IMR-90 (cell line): ENCODE measurements around the gene TYRO3. TPM values are rescaled to one million over a fixed set of nuclear protein-coding genes. Genes with fewer than 3 reads are reported as not detected.

Source experiments
- ATAC-seq: fragments of 200-7000 bp; cut with Tn5 transposase; 2 replicates; pipeline ENCODE4 v1.9.1; 2020; ENCODE audit warnings: low read depth, mild to moderate bottlenecking, moderate library complexity
- BruUV-seq: library from RNA; stranded (reverse); fragments of 400-500 nt; replicated peaks from 2 replicates; lab custom pipeline; 2021; lab: Mats Ljungman, UMichigan
- CTCF ChIA-PET: fragments of 300-600 bp; formaldehyde crosslinking; extraction: SDS; loops from one replicate; lab custom pipeline; 2021; ENCODE audit warnings: antibody characterized with exemption; lab: Yijun Ruan, JAX
- POLR2A ChIA-PET: fragments of 300-600 bp; sonication (Branson Sonifier 250); formaldehyde crosslinking; loops from one replicate; lab custom pipeline; 2022; ENCODE audit warnings: antibody characterized with exemption; ENCODE audit not compliant: unreplicated experiment; lab: Charles Lee
- DNase-seq: peaks from one replicate; pipeline ENCODE4 v3.0.0; 2013
- H2AFZ ChIP-seq: replicated peaks from 2 replicates; pipeline ENCODE3; 2013; ENCODE audit warnings: low read length, mild to moderate bottlenecking; ENCODE audit not compliant: poor library complexity
- H2AK5ac ChIP-seq: 2 replicates; pipeline ENCODE4 v1.6.1; 2013; ENCODE audit warnings: low read depth, low read length, inconsistent platforms
- H2AK9ac ChIP-seq: replicated peaks from 2 replicates; pipeline ENCODE3; 2013; ENCODE audit warnings: mild to moderate bottlenecking, low read depth, low read length, moderate library complexity; ENCODE audit not compliant: poor library complexity
- H2BK120ac ChIP-seq: 2 replicates; pipeline ENCODE4 v1.6.1; 2013; ENCODE audit warnings: low read depth, low read length, inconsistent platforms
- H2BK15ac ChIP-seq: 3 replicates; pipeline ENCODE4 v1.6.1; 2013; ENCODE audit warnings: low read depth, low read length, inconsistent platforms
- H2BK20ac ChIP-seq: 2 replicates; pipeline ENCODE4 v1.6.1; 2013; ENCODE audit warnings: low read depth, mild to moderate bottlenecking, inconsistent platforms, low read length, moderate library complexity
- H2BK5ac ChIP-seq: 2 replicates; pipeline ENCODE4 v1.6.1; 2013; ENCODE audit warnings: mild to moderate bottlenecking, low read depth, low read length, inconsistent platforms; ENCODE audit not compliant: poor library complexity, severe bottlenecking
- H3K14ac ChIP-seq: replicated peaks from 2 replicates; pipeline ENCODE4 v1.6.1; 2013; ENCODE audit warnings: low read depth, low read length, inconsistent platforms
- H3K18ac ChIP-seq: 2 replicates; pipeline ENCODE4 v1.6.1; 2013; ENCODE audit warnings: low read depth, low read length, control low read depth
- H3K23ac ChIP-seq: 2 replicates; pipeline ENCODE4 v1.6.1; 2013; ENCODE audit warnings: low read depth, low read length, inconsistent platforms
- H3K27ac ChIP-seq: 2 replicates; pipeline ENCODE4 v1.5.1; 2013; ENCODE audit warnings: mild to moderate bottlenecking, control low read depth, low read length; ENCODE audit not compliant: insufficient read depth
- H3K27me3 ChIP-seq: 2 replicates; pipeline ENCODE4 v1.6.1; 2013; ENCODE audit warnings: low read length; ENCODE audit not compliant: control insufficient read depth, insufficient read depth
- H3K36me3 ChIP-seq: 2 replicates; pipeline ENCODE4 v1.6.1; 2013; ENCODE audit warnings: low read length, mixed read lengths; ENCODE audit not compliant: control insufficient read depth, insufficient read depth
- H3K4ac ChIP-seq: 2 replicates; pipeline ENCODE4 v1.6.1; 2013; ENCODE audit warnings: low read depth, low read length, inconsistent platforms
- H3K4me1 ChIP-seq: 2 replicates; pipeline ENCODE4 v1.6.1; 2013; ENCODE audit warnings: low read length, mixed read lengths; ENCODE audit not compliant: control insufficient read depth, insufficient read depth
- H3K4me2 ChIP-seq: 2 replicates; pipeline ENCODE4 v1.6.1; 2013; ENCODE audit warnings: low read depth, mild to moderate bottlenecking, control low read depth, low read length, moderate library complexity
- H3K4me3 ChIP-seq: 2 replicates; pipeline ENCODE4 v1.5.1; 2013; ENCODE audit warnings: low read depth, mild to moderate bottlenecking, control low read depth, low read length, moderate library complexity; ENCODE audit not compliant: insufficient read depth
- H3K56ac ChIP-seq: 2 replicates; pipeline ENCODE4 v1.6.1; 2013; ENCODE audit warnings: low read length, inconsistent platforms; ENCODE audit not compliant: insufficient read depth; ENCODE audit errors: extremely low read depth
- H3K79me1 ChIP-seq, 2 experiments: 2 replicates each; pipeline ENCODE4 v1.6.1; 2013; ENCODE audit warnings: low read length in 2 of 2, inconsistent platforms in 1 of 2, low read depth in 1 of 2
- H3K9ac ChIP-seq: 2 replicates; pipeline ENCODE4 v1.6.1; 2013; ENCODE audit warnings: low read depth, low read length, control low read depth
- H3K9me1 ChIP-seq: 2 replicates; pipeline ENCODE4 v1.6.1; 2013; ENCODE audit warnings: low read length, inconsistent platforms; ENCODE audit not compliant: insufficient read depth
- H3K9me3 ChIP-seq: 2 replicates; pipeline ENCODE4 v1.6.1; 2013; ENCODE audit warnings: low read length; ENCODE audit not compliant: control insufficient read depth, insufficient read depth
- H4K20me1 ChIP-seq: 2 replicates; pipeline ENCODE4 v1.6.1; 2013; ENCODE audit warnings: low read length, inconsistent platforms; ENCODE audit not compliant: insufficient read depth
- H4K5ac ChIP-seq: 2 replicates; pipeline ENCODE4 v1.6.1; 2013; ENCODE audit warnings: mild to moderate bottlenecking, low read depth, low read length, control low read depth
- H4K8ac ChIP-seq, 2 experiments: 2 replicates each; pipeline ENCODE4 v1.6.1; 2013; ENCODE audit warnings: low read depth in 2 of 2, low read length in 2 of 2, control low read depth in 1 of 2, inconsistent platforms in 1 of 2
- H4K91ac ChIP-seq: 2 replicates; pipeline ENCODE4 v1.6.1; 2013; ENCODE audit warnings: low read depth, low read length, inconsistent platforms; ENCODE audit not compliant: insufficient read depth
- CEBPB ChIP-seq: IDR thresholded peaks from 2 replicates; pipeline ENCODE4 v1.6.1; 2012; ENCODE audit warnings: low read depth, low read length, improper control_type of control experiment
- CTCF ChIP-seq: conservative IDR thresholded peaks from 2 replicates; pipeline ENCODE4 v1.5.1; 2012; ENCODE audit warnings: mild to moderate bottlenecking, low read depth, low read length, improper control_type of control experiment
- ELK1 ChIP-seq: fragments of 150-350 bp; IDR thresholded peaks from 2 replicates; pipeline ENCODE4 v1.6.1; 2016; ENCODE audit warnings: low read depth, mild to moderate bottlenecking, low read length, moderate library complexity, borderline replicate concordance
- FOS ChIP-seq: fragments of 150-350 bp; IDR thresholded peaks from 2 replicates; pipeline ENCODE4 v1.6.1; 2016; ENCODE audit warnings: low read depth, low read length
- MAFK ChIP-seq: IDR thresholded peaks from 2 replicates; pipeline ENCODE4 v1.6.1; 2012; ENCODE audit warnings: low read depth, low read length, improper control_type of control experiment
- MAZ ChIP-seq: IDR thresholded peaks from 2 replicates; pipeline ENCODE4 v1.6.1; 2012; ENCODE audit warnings: low read depth, mild to moderate bottlenecking, low read length, improper control_type of control experiment, moderate library complexity, borderline replicate concordance
- MXI1 ChIP-seq: IDR thresholded peaks from 2 replicates; pipeline ENCODE4 v1.6.1; 2012; ENCODE audit warnings: low read depth, mild to moderate bottlenecking, low read length, moderate library complexity, borderline replicate concordance
- RAD21 ChIP-seq: IDR thresholded peaks from 2 replicates; pipeline ENCODE4 v1.6.1; 2012; ENCODE audit warnings: low read length, improper control_type of control experiment
- RCOR1 ChIP-seq: IDR thresholded peaks from 2 replicates; pipeline ENCODE4 v1.6.1; 2012; ENCODE audit warnings: mild to moderate bottlenecking, low read length, improper control_type of control experiment; ENCODE audit not compliant: insufficient replicate concordance
- RFX5 ChIP-seq: IDR thresholded peaks from 2 replicates; pipeline ENCODE4 v1.8.0; 2012; ENCODE audit warnings: low read depth, mild to moderate bottlenecking, low read length, moderate library complexity
- SMC3 ChIP-seq: fragments of 150-350 bp; IDR thresholded peaks from 2 replicates; pipeline ENCODE4 v1.6.1; 2016; ENCODE audit warnings: low read depth, mild to moderate bottlenecking, antibody characterized with exemption, low read length, moderate library complexity
- USF2 ChIP-seq: fragments of 150-350 bp; IDR thresholded peaks from 2 replicates; pipeline ENCODE4 v1.6.1; 2017; ENCODE audit warnings: mild to moderate bottlenecking, antibody characterized with exemption, low read length, low read depth
- WGBS, 2 experiments: methylation state at CpG; one replicate each; pipeline versions ENCODE4 v1.1.5 to v1.1.7; 2013; ENCODE audit warnings: missing lambda C conversion rate in 2 of 2; ENCODE audit not compliant: insufficient read length in 1 of 2; ENCODE audit errors: extremely low coverage in 2 of 2; 5-methylcytosine and 5-hydroxymethylcytosine counted together
- dilution Hi-C: fragments of 300-500 bp; cut with HindIII; formaldehyde crosslinking; loops from one replicate; pipeline ENCODE4 v1.14.3; 2018; ENCODE audit warnings: low sequenced_read_pairs; ENCODE audit not compliant: unreplicated experiment
- in situ Hi-C: fragments of 300-500 bp; cut with MboI; formaldehyde crosslinking; loops from 3 replicates; pipeline ENCODE4 v1.14.3; 2019; ENCODE audit warnings: low sequenced_read_pairs, inconsistent platforms, mixed read lengths
- intact Hi-C: fragments of 100-400 bp; cut with micrococcal nuclease; formaldehyde crosslinking; loops from 2 replicates; pipeline ENCODE4 v1.10.0; 2022
- polyA plus RNA-seq, 3 experiments: library from polyadenylated mRNA; depleted of rRNA; stranded (reverse); fragments of >200 nt; gene quantifications; 2 replicates each; pipeline ENCODE4 v1.2.3, GENCODE V29; 2012; ENCODE audit warnings: low replicate concordance in 1 of 3
- total RNA-seq: library from RNA; depleted of rRNA; stranded (reverse); fragments of >200 nt; gene quantifications from 2 replicates; pipeline ENCODE4 v1.2.3, GENCODE V29; 2012

Gene TYRO3
- total and polyA plus RNA-seq, 2 of the 4 experiments (the other 2 are of a cell fraction) = 11.5 to 18.4 TPM

- TF ChIP-seq ELK1 = no peak
Observed at GRCh38 chr15:41603941-41604911, 45.2 kb downstream of the TYRO3 start (continued).

GRCh38 chr15:41605566-41605965 is 46.6 kb downstream of the TYRO3 start:
- Histone ChIP-seq H3K9me1 (peaks cover 11% of the 10 kb centered on the region), H2AFZ (no peak overlapping the region), H3K27ac (no peak overlapping the region), H3K79me1 (no peaks in the 10 kb centered on the region), H2AK5ac (no peak overlapping the region; the same call in 1 of the 2 replicates), H4K5ac (no peak overlapping the region), H3K4me3 (no peak overlapping the region), H2AK9ac (no peak overlapping the region), H3K4me1 (peaks cover 3% of the 10 kb centered on the region), H2BK15ac (no peak overlapping the region), H2BK5ac (no peak overlapping the region), H3K9ac (no peak overlapping the region), H3K4ac (0 out of 2 replicates have a peak overlapping the region, but pooled peaks have one; percentile 4), H4K91ac (no peak overlapping the region), H3K18ac (no peak overlapping the region), H3K14ac (no peak overlapping the region), H4K20me1 (no peaks in the 10 kb centered on the region), H2BK120ac (no peak overlapping the region), H2BK20ac (no peak overlapping the region), H4K8ac (no peak overlapping the region), H3K4me2 (no peak overlapping the region), H3K36me3 (no peaks in the 10 kb centered on the region), H3K56ac (no peak overlapping the region), H3K23ac (no peak overlapping the region), H3K9me3 (no peaks in the 10 kb centered on the region), H3K27me3 (no peaks in the 10 kb centered on the region)
- DNase-seq (no peak), ATAC-seq (no peak)
- ChIA-PET POLR2A (no interaction called here), CTCF (no interaction called here)
- intact Hi-C loops (loop anchor here (10.0 kb wide), 1 partner anchor 169 kb away; the partner anchor contains the start of gene MAPKBP1), dilution Hi-C loops (no loop called here), in situ Hi-C loops (no loop called here)
- WGBS, 2 experiments = no CpG with 5 or more reads among the region's 3 CpGs
- no TSS peak for BruUV-seq
- no peak for TF ChIP-seq MXI1
- no peak for TF ChIP-seq MAZ
- TF ChIP-seq USF2 = no peak
- TF ChIP-seq FOS = no peak
- TF ChIP-seq RFX5 = no peak
- no peak for TF ChIP-seq RCOR1
- no peak for TF ChIP-seq RAD21
- no peak for TF ChIP-seq MAFK
- TF ChIP-seq SMC3 = no peak
- TF ChIP-seq CTCF = no peak
- no peak for TF ChIP-seq CEBPB
